GM12891 (cell line): ENCODE results near the gene RPF1.

Source experiments
- PAX5 ChIP-seq: IDR thresholded peaks from 2 replicates; pipeline ENCODE4 v1.6.1; 2011; ENCODE audit warnings: low read length, moderate library complexity, mild to moderate bottlenecking; ENCODE audit not compliant: insufficient read depth, severe bottlenecking
- POLR2A ChIP-seq: IDR thresholded peaks from 2 replicates; pipeline ENCODE4 v1.6.1; 2011; ENCODE audit warnings: low read depth, low read length, control low read depth
- POLR2AphosphoS5 ChIP-seq: IDR thresholded peaks from 2 replicates; pipeline ENCODE4 v1.6.1; 2011; ENCODE audit warnings: low read depth, low read length, control low read depth
- POU2F2 ChIP-seq: IDR thresholded peaks from 2 replicates; pipeline ENCODE4 v1.6.1; 2011; ENCODE audit warnings: low read depth, mild to moderate bottlenecking, control low read depth, low read length, moderate library complexity
- SPI1 ChIP-seq: IDR thresholded peaks from 2 replicates; pipeline ENCODE4 v1.6.1; 2011; ENCODE audit warnings: low read depth, low read length, control low read depth
- TAF1 ChIP-seq: IDR thresholded peaks from 2 replicates; pipeline ENCODE4 v1.6.1; 2011; ENCODE audit warnings: low read depth, low read length, control low read depth

GRCh38 chr1:84539972-84540371, 60.9 kb downstream of the RPF1 start:
- TF ChIP-seq POLR2AphosphoS5, result no peak
- no peak for TF ChIP-seq TAF1
- TF ChIP-seq POLR2A, result no peak
- TF ChIP-seq SPI1, result no peak
- no peak for TF ChIP-seq PAX5
- no peak for TF ChIP-seq POU2F2
